K562 (cell line): Measurements from ENCODE around the gene ZFYVE26. TPM values are rescaled to one million over a fixed set of nuclear protein-coding genes. Genes with fewer than 3 reads are reported as not detected.

Experiments used
- ATAC-seq: fragments of 200-7000 bp; cut with Tn5 transposase; 3 replicates; pipeline ENCODE4 v1.9.1; 2020; ENCODE audit warnings: moderate library complexity
- BruUV-seq: library from RNA; stranded (reverse); fragments of 400-500 nt; replicated peaks from 2 replicates; lab custom pipeline; 2021; lab: Mats Ljungman, UMichigan
- CTCF ChIA-PET: fragments of 300-600 bp; formaldehyde crosslinking; extraction: SDS; loops from one replicate; lab custom pipeline; 2021; ENCODE audit warnings: low intra/inter-chr PET ratio; lab: Yijun Ruan, JAX
- POLR2A ChIA-PET: fragments of 300-600, 350-650 bp; sonication (Branson Sonifier 250); formaldehyde crosslinking; extraction: SDS; loops from one replicate; lab custom pipeline; 2021; ENCODE audit warnings: antibody characterized with exemption, inconsistent platforms; lab: Yijun Ruan, JAX
- DNase-seq, 4 experiments: peaks; one replicate each; pipeline versions ENCODE4 v3.0.0 to v3.0.0-alpha.2; 2011 to 2018; ENCODE audit warnings: low spot score in 3 of 4, mixed read lengths in 3 of 4; ENCODE audit errors: extremely low read depth in 1 of 4
- FAIRE-seq: peaks from 2 replicates; lab custom pipeline; 2011; peaks lifted over from hg19 to GRCh38; lab: Jason Lieb, UNC
- H2AFZ ChIP-seq: 2 replicates; pipeline ENCODE4 v1.6.0; 2011; ENCODE audit warnings: low read depth, low read length, control low read depth, inconsistent platforms
- H3K27ac ChIP-seq: fragments of 200-600 bp; 3 replicates; pipeline ENCODE4 v1.8.0; 2011; ENCODE audit warnings: low read depth, mild to moderate bottlenecking, control low read depth, inconsistent platforms, low read length, moderate library complexity, mixed read lengths; ENCODE audit errors: extremely low read depth
- H3K27me3 ChIP-seq, 2 experiments: fragments of 300-600 bp in 1 of 2; 2 replicates in 1 of 2; 3 replicates in 1 of 2; pipeline versions ENCODE4 v1.6.0 to v1.8.0; 2011; ENCODE audit warnings: inconsistent platforms in 2 of 2, low read length in 2 of 2, mild to moderate bottlenecking in 1 of 2, mixed read lengths in 1 of 2, moderate library complexity in 1 of 2; ENCODE audit not compliant: control insufficient read depth in 2 of 2, insufficient read depth in 2 of 2
- H3K36me3 ChIP-seq: fragments of 300-600 bp; 3 replicates; pipeline ENCODE4 v1.8.0; 2011; ENCODE audit warnings: mild to moderate bottlenecking, low read length, inconsistent platforms; ENCODE audit not compliant: control insufficient read depth, insufficient read depth
- H3K4me1 ChIP-seq, 2 experiments: fragments of 200-600 bp in 1 of 2; replicated peaks in 1 of 2; 2 replicates in 1 of 2; 3 replicates in 1 of 2; pipeline versions ENCODE4 v1.5.1 to v1.8.0; 2011; ENCODE audit warnings: inconsistent platforms in 2 of 2, low read length in 2 of 2, mild to moderate bottlenecking in 1 of 2, mixed read lengths in 1 of 2, moderate library complexity in 1 of 2; ENCODE audit not compliant: control insufficient read depth in 2 of 2, insufficient read depth in 2 of 2
- H3K4me2 ChIP-seq: 2 replicates; pipeline ENCODE4 v1.6.1; 2011; ENCODE audit warnings: low read length, control low read depth, inconsistent platforms, mixed read lengths; ENCODE audit not compliant: insufficient read depth
- H3K4me3 ChIP-seq: fragments of 200-600 bp; sonication (generic), shearing (Covaris generic); 2 replicates; pipeline ENCODE4 v1.5.1; 2016; ENCODE audit warnings: control low read depth, inconsistent platforms
- H3K79me2 ChIP-seq: fragments of 200-600 bp; 3 replicates; pipeline ENCODE4 v1.8.0; 2011; ENCODE audit warnings: low read length, inconsistent platforms; ENCODE audit not compliant: control insufficient read depth, insufficient read depth
- H3K9ac ChIP-seq, 2 experiments: 2 replicates each; pipeline versions ENCODE4 v1.6.0 to v1.6.1; 2011; ENCODE audit warnings: low read depth in 2 of 2, low read length in 2 of 2, control low read depth in 1 of 2, inconsistent platforms in 1 of 2, mild to moderate bottlenecking in 1 of 2, mixed read lengths in 1 of 2; ENCODE audit not compliant: insufficient read depth in 1 of 2
- H3K9me1 ChIP-seq: one replicate; pipeline ENCODE4 v1.6.0; 2011; ENCODE audit warnings: inconsistent platforms, mild to moderate bottlenecking, low read length, moderate library complexity; ENCODE audit not compliant: control insufficient read depth, insufficient read depth
- H3K9me3 ChIP-seq: replicated peaks from 2 replicates; pipeline ENCODE4 v1.5.1; 2011; ENCODE audit warnings: low read depth, low read length, inconsistent platforms; ENCODE audit not compliant: control insufficient read depth, insufficient read depth
- H4K20me1 ChIP-seq: replicated peaks from 2 replicates; pipeline ENCODE4 v1.6.1; 2011; ENCODE audit warnings: low read length, inconsistent platforms, mixed read lengths; ENCODE audit not compliant: control insufficient read depth, insufficient read depth
- BRD4 ChIP-seq: fragments of 200-600 bp; sonication (generic); IDR thresholded peaks from 2 replicates; pipeline ENCODE4 v1.6.1; 2017; ENCODE audit warnings: inconsistent platforms
- CC2D1A ChIP-seq: fragments of 450-650 bp; IDR thresholded peaks from 2 replicates; pipeline ENCODE4 v1.6.1; 2017; ENCODE audit warnings: mild to moderate bottlenecking
- CHD4 ChIP-seq: fragments of 200-600 bp; sonication (generic); IDR thresholded peaks from 3 replicates; pipeline ENCODE4 v1.6.1; 2012; ENCODE audit warnings: low read depth, mild to moderate bottlenecking, mixed read lengths, low read length, inconsistent platforms; ENCODE audit not compliant: insufficient read depth, insufficient replicate concordance, poor library complexity, severe bottlenecking
- MEF2D ChIP-seq: conservative IDR thresholded peaks from 2 replicates; pipeline ENCODE4 v1.6.1; 2016; ENCODE audit warnings: low read depth, missing genetic modification characterization, missing compliant biosample characterization
- NUFIP1 ChIP-seq: fragments of 450-650 bp; IDR thresholded peaks from 2 replicates; pipeline ENCODE4 v1.6.1; 2018; ENCODE audit not compliant: partially characterized antibody
- PRMT5 ChIP-seq: sonication (generic); formaldehyde crosslinking; IDR thresholded peaks from 2 replicates; pipeline ENCODE4 v1.5.0; 2020; ENCODE audit warnings: missing genetic modification reagents
- PRPF4 ChIP-seq: fragments of 200-400 bp; formaldehyde crosslinking; IDR thresholded peaks from one replicate; pipeline ENCODE4 v1.6.1; 2017; ENCODE audit warnings: low read length, low read depth, mild to moderate bottlenecking; ENCODE audit not compliant: insufficient read depth, poor library complexity, severe bottlenecking
- SETDB1 ChIP-seq: IDR thresholded peaks from one replicate; pipeline ENCODE4 v1.6.1; 2012; ENCODE audit warnings: low read length, control low read depth, inconsistent platforms
- TAF15 ChIP-seq: fragments of 200-400 bp; formaldehyde crosslinking; IDR thresholded peaks from 2 replicates; pipeline ENCODE4 v1.6.1; 2017; ENCODE audit warnings: mild to moderate bottlenecking, low read depth, low read length, moderate library complexity
- XRCC5 ChIP-seq: fragments of 200-400 bp; formaldehyde crosslinking; IDR thresholded peaks from 2 replicates; pipeline ENCODE4 v1.6.1; 2017; ENCODE audit warnings: low read depth, mild to moderate bottlenecking, low read length
- ZBTB8A ChIP-seq: fragments of 450-650 bp; IDR thresholded peaks from 2 replicates; pipeline ENCODE4 v1.6.1; 2018; ENCODE audit warnings: mild to moderate bottlenecking, moderate library complexity; ENCODE audit not compliant: partially characterized antibody
- ZFP30 ChIP-seq: fragments of 250-450 bp; sonication (Bioruptor Pico); IDR thresholded peaks from 2 replicates; pipeline ENCODE4 v1.8.0; 2022; ENCODE audit warnings: moderate library complexity, mild to moderate bottlenecking, inconsistent platforms, borderline replicate concordance
- ZNF592 ChIP-seq: fragments of 450-650 bp; IDR thresholded peaks from 2 replicates; pipeline ENCODE4 v1.6.1; 2017; ENCODE audit warnings: antibody characterized with exemption, mild to moderate bottlenecking
- ZNF76 ChIP-seq: fragments of 250-450 bp; sonication (Bioruptor Pico); IDR thresholded peaks from 2 replicates; pipeline ENCODE4 v1.4.0; 2020; ENCODE audit warnings: mild to moderate bottlenecking, moderate library complexity, borderline replicate concordance
- ZNF830 ChIP-seq: fragments of 250-450 bp; sonication (Bioruptor Pico); IDR thresholded peaks from 2 replicates; pipeline ENCODE4 v1.5.0; 2021; ENCODE audit warnings: mild to moderate bottlenecking
- WGBS: fragments of 100-300 bp; shearing (Covaris generic); methylation state at CpG from one replicate; pipeline ENCODE4 v1.1.6; 2016; ENCODE audit warnings: low coverage, mixed read lengths; ENCODE audit not compliant: insufficient coverage; ENCODE audit errors: missing lambda C conversion rate; 5-methylcytosine and 5-hydroxymethylcytosine counted together
- in situ Hi-C: fragments of 300-500 bp; cut with MboI; formaldehyde crosslinking; loops from 4 replicates; pipeline ENCODE4 v1.15.0; 2018; ENCODE audit warnings: inconsistent platforms, mixed read lengths
- intact Hi-C: fragments of 100-400 bp; cut with micrococcal nuclease; formaldehyde crosslinking; loops from 2 replicates; pipeline ENCODE4 v1.14.2; 2022
- polyA plus RNA-seq, 8 experiments: library from polyadenylated mRNA; depleted of rRNA in 4 of 8; stranded (reverse) in 5 of 8; unstranded in 3 of 8; fragments of >200 nt; fragmentation: Nextera tagmentation in 2 of 8; fragmentation: Illumina TruSeq in 1 of 8; extraction: Ambion mirVana in 2 of 8; extraction: Trizol in 1 of 8; gene quantifications; 2 replicates each; pipeline versions ENCODE4 v1.2.1 to v1.2.3, GENCODE V29; 2011 to 2014; ENCODE audit warnings: inconsistent platforms in 1 of 8, missing spikeins in 1 of 8
- total RNA-seq, 7 experiments: library from RNA; depleted of rRNA in 6 of 7; stranded (reverse); fragments of >200 nt in 6 of 7; fragmentation: Illumina TruSeq in 2 of 7; extraction: Trizol in 2 of 7; gene quantifications; 2 replicates each; pipeline versions ENCODE4 v1.2.1 to v1.2.3, GENCODE V29; 2011 to 2021; ENCODE audit warnings: low replicate concordance in 1 of 7

The ZFYVE26 gene
- total and polyA plus RNA-seq, 9 of the 15 experiments (the other 6 are each of a cell fraction or from before 2014, with no cell fraction given): 0.32 to 9.1 (median 5.9) TPM

GRCh38 chr14:67800743-67801142, 15.6 kb downstream of the ZFYVE26 start:
- intact Hi-C loops (no loop called here), in situ Hi-C loops (loop anchor here (25.0 kb wide), 1 partner anchor 1313 kb away; the partner anchor contains the start of gene CCDC196)
- TF ChIP-seq PRMT5 (CRISPR knock-in tag) (no peak), PRPF4 (no peak), CHD4 (no peak), ZBTB8A (no peak), ZNF830 (CRISPR knock-in tag) (no peak), ZFP30 (no peak), MEF2D (no peak), ZNF76 (CRISPR knock-in tag) (no peak), ZNF592 (no peak), BRD4 (no peak), XRCC5 (no peak), TAF15 (no peak), CC2D1A (no peak), SETDB1 (no peak), NUFIP1 (no peak)
- ChIA-PET POLR2A (no interaction called here), CTCF (no interaction called here)
- no TSS peak for BruUV-seq
- no peak overlapping the region for H2AFZ ChIP-seq
- no peak overlapping the region for H3K9ac ChIP-seq
- H3K4me3 ChIP-seq: no peak overlapping the region
- no peaks in the 10 kb centered on the region for H3K9me3 ChIP-seq
- 91% methylated on average over 4 of the region's 4 CpGs for WGBS
- no peak for ATAC-seq
- DNase-seq: no peak
- FAIRE-seq: no peak
- H3K36me3 ChIP-seq: peaks cover 44% of the 10 kb centered on the region
- H3K4me2 ChIP-seq: no peak overlapping the region
- no peaks in the 10 kb centered on the region for H3K4me1 ChIP-seq
- no peak overlapping the region for H3K27ac ChIP-seq
- H4K20me1 ChIP-seq: no peaks in the 10 kb centered on the region
- H3K79me2 ChIP-seq: no peaks in the 10 kb centered on the region
- H3K27me3 ChIP-seq: no peaks in the 10 kb centered on the region
- H3K9me1 ChIP-seq: peaks cover 2% of the 10 kb centered on the region
